GM19438 (cell line): ENCODE results near the gene RARRES1.

ENCODE experiments used
- ATAC-seq: cut with Tn5 transposase; IDR thresholded peaks from one replicate; pipeline ENCODE4 v1.9.1; 2021; ENCODE audit warnings: low read depth; ENCODE audit not compliant: unreplicated experiment

Gene RARRES1

GRCh38 chr3:158735296-158736033 lies 3.2 kb upstream of the RARRES1 start:
- ATAC-seq = no peak

- no peak for ATAC-seq
Observed at GRCh38 chr3:158733656-158734055, 1.4 kb upstream of the RARRES1 start.

- ATAC-seq = no peak
Observed at GRCh38 chr3:158732856-158733200, 571 bp upstream of the RARRES1 start.

GRCh38 chr3:158731486-158731885 lies 771 bp downstream of the RARRES1 start:
- ATAC-seq = no peak

- ATAC-seq = no peak
Observed at GRCh38 chr3:158728851-158729250, 3.4 kb downstream of the RARRES1 start.

- ATAC-seq = no peak
Observed at GRCh38 chr3:158728061-158728377, 4.2 kb downstream of the RARRES1 start.

GRCh38 chr3:158727206-158728060 lies 4.8 kb downstream of the RARRES1 start:
- ATAC-seq = peak; percentile 59

GRCh38 chr3:158725348-158726011 lies 6.8 kb downstream of the RARRES1 start:
- ATAC-seq = no peak

- no peak for ATAC-seq
Observed at GRCh38 chr3:158723991-158724390, 8.3 kb downstream of the RARRES1 start.

- ATAC-seq = no peak
Observed at GRCh38 chr3:158722108-158722507, 10.1 kb downstream of the RARRES1 start.

- ATAC-seq = no peak
Observed at GRCh38 chr3:158718490-158719170, 13.6 kb downstream of the RARRES1 start.

- no peak for ATAC-seq
Observed at GRCh38 chr3:158717576-158717975, 14.7 kb downstream of the RARRES1 start.

- ATAC-seq = no peak
Observed at GRCh38 chr3:158713094-158713499, 19.2 kb downstream of the RARRES1 start.

GRCh38 chr3:158712443-158712842 lies 19.8 kb downstream of the RARRES1 start:
- no peak for ATAC-seq

- no peak for ATAC-seq
Observed at GRCh38 chr3:158711886-158712285, 20.4 kb downstream of the RARRES1 start.

- no peak for ATAC-seq
Observed at GRCh38 chr3:158710601-158711000, 21.7 kb downstream of the RARRES1 start.

- no peak for ATAC-seq
Observed at GRCh38 chr3:158709666-158710083, 22.6 kb downstream of the RARRES1 start.

- no peak for ATAC-seq
Observed at GRCh38 chr3:158703566-158703965, 28.7 kb downstream of the RARRES1 start.

- ATAC-seq = no peak
Observed at GRCh38 chr3:158702815-158703481, 29.3 kb downstream of the RARRES1 start.

GRCh38 chr3:158701420-158702065 lies 30.7 kb downstream of the RARRES1 start:
- no peak for ATAC-seq
